ENCODE measurements around the gene SLC8A1. TPM values are rescaled to one million over a fixed set of nuclear protein-coding genes. Genes with fewer than 3 reads are reported as not detected.

Gene SLC8A1
- total and polyA plus RNA-seq, 2 donors (not counting 1 experiment from before 2014, with no cell fraction given) = 0.07 to 0.20 TPM

- Histone ChIP-seq H3K9me3 (ENCODE audit: control extremely low read depth in 1 of 3, control insufficient read depth in 2 of 3, insufficient read depth in 1 of 3, low read length in 2 of 3) (no peaks in the 10 kb centered on the region), H4K20me1 (ENCODE audit: control insufficient read depth, insufficient read depth, low read length, poor library complexity, severe bottlenecking) (no peaks in the 10 kb centered on the region), H3K4me2 (replicated peaks; ENCODE audit: low read depth, low read length, poor library complexity, severe bottlenecking) (no peak overlapping the region), H3K27me3 (replicated peaks in 1 of 4; ENCODE audit: control extremely low read depth in 1 of 4, control insufficient read depth in 3 of 4, insufficient read depth in 4 of 4, low read length in 3 of 4) (no peaks in the 10 kb centered on the region), H3K79me2 (ENCODE audit: control insufficient read depth, insufficient read depth, low read length) (no peaks in the 10 kb centered on the region), H3K27ac (ENCODE audit: low read length in 2 of 2) (no peak overlapping the region), H3K4me3 (ENCODE audit: control extremely low read depth in 1 of 5, extremely low read depth in 1 of 5, insufficient read depth in 1 of 5, low read depth in 2 of 5, low read length in 4 of 5) (no peak overlapping the region), H3K36me3 (replicated peaks in 1 of 2; ENCODE audit: control extremely low read depth in 1 of 2, control insufficient read depth in 1 of 2, extremely low read depth in 1 of 2, insufficient read depth in 2 of 2, low read length in 1 of 2) (no peaks in the 10 kb centered on the region), H3K4me1 (ENCODE audit: control insufficient read depth in 2 of 2, insufficient read depth in 2 of 2, low read length in 2 of 2) (no peaks in the 10 kb centered on the region), H2AFZ (ENCODE audit: insufficient read depth, low read depth, low read length, poor library complexity, severe bottlenecking) (no peak overlapping the region), H3K9ac (ENCODE audit: low read length) (no peak overlapping the region)
- ChIA-PET POLR2A (no interaction called here), CTCF (no interaction called here)
- no peak for TF ChIP-seq EZH2 (IDR thresholded peaks at IDR 0.05; ENCODE audit: borderline replicate concordance, insufficient read depth, low read depth, low read length, poor library complexity, severe bottlenecking)
- no peak for TF ChIP-seq CTCF (IDR thresholded peaks at IDR 0.05)
- H3K27me3 Mint-ChIP-seq = no peaks in the 10 kb centered on the region
- no peak overlapping the region for H3K27ac Mint-ChIP-seq
- no peaks in the 10 kb centered on the region for H3K4me1 Mint-ChIP-seq
- H3K9me3 Mint-ChIP-seq (ENCODE audit: insufficient read depth) = no peaks in the 10 kb centered on the region
- ATAC-seq (ENCODE audit: low read depth) (no peak), DNase-seq (no peak)
- no peak overlapping the region for H3K4me3 Mint-ChIP-seq
- intact Hi-C loops (cut with micrococcal nuclease) = no loop called here
Measured at GRCh38 chr2:40193670-40194026, 258.2 kb downstream of the SLC8A1 start.

GRCh38 chr2:40192864-40193669, 258.8 kb downstream of the SLC8A1 start:
- CTCF ChIA-PET = no interaction called here
- POLR2A ChIA-PET = no interaction called here
- H3K4me1 ChIP-seq (ENCODE audit: control insufficient read depth in 2 of 2, insufficient read depth in 2 of 2, low read length in 2 of 2) = no peaks in the 10 kb centered on the region
- TF ChIP-seq CTCF (IDR thresholded peaks at IDR 0.05) = no peak
- no peak for TF ChIP-seq EZH2 (IDR thresholded peaks at IDR 0.05; ENCODE audit: borderline replicate concordance, insufficient read depth, low read depth, low read length, poor library complexity, severe bottlenecking)
- H3K27ac ChIP-seq (ENCODE audit: low read length in 2 of 2) = no peak overlapping the region
- no peaks in the 10 kb centered on the region for H4K20me1 ChIP-seq (ENCODE audit: control insufficient read depth, insufficient read depth, low read length, poor library complexity, severe bottlenecking)
- H3K4me3 Mint-ChIP-seq = no peak overlapping the region
- no peak overlapping the region for H3K4me2 ChIP-seq (replicated peaks; ENCODE audit: low read depth, low read length, poor library complexity, severe bottlenecking)
- H3K27ac Mint-ChIP-seq = no peak overlapping the region
- H2AFZ ChIP-seq (ENCODE audit: insufficient read depth, low read depth, low read length, poor library complexity, severe bottlenecking) = no peak overlapping the region
- no peaks in the 10 kb centered on the region for H3K4me1 Mint-ChIP-seq
- no peaks in the 10 kb centered on the region for H3K79me2 ChIP-seq (ENCODE audit: control insufficient read depth, insufficient read depth, low read length)
- H3K9ac ChIP-seq (ENCODE audit: low read length) = no peak overlapping the region
- H3K9me3 ChIP-seq (ENCODE audit: control extremely low read depth in 1 of 3, control insufficient read depth in 2 of 3, insufficient read depth in 1 of 3, low read length in 2 of 3) = no peaks in the 10 kb centered on the region
- H3K9me3 Mint-ChIP-seq (ENCODE audit: insufficient read depth) = no peaks in the 10 kb centered on the region
- intact Hi-C loops (cut with micrococcal nuclease) = no loop called here
- H3K36me3 ChIP-seq (replicated peaks in 1 of 2; ENCODE audit: control extremely low read depth in 1 of 2, control insufficient read depth in 1 of 2, extremely low read depth in 1 of 2, insufficient read depth in 2 of 2, low read length in 1 of 2) = no peaks in the 10 kb centered on the region
- H3K27me3 Mint-ChIP-seq = no peaks in the 10 kb centered on the region
- DNase-seq (no peak), ATAC-seq (ENCODE audit: low read depth) (no peak)
- no peak overlapping the region for H3K4me3 ChIP-seq (ENCODE audit: control extremely low read depth in 1 of 5, extremely low read depth in 1 of 5, insufficient read depth in 1 of 5, low read depth in 2 of 5, low read length in 4 of 5)
- 94% methylated on average over 5 of the region's 6 CpGs for WGBS (ENCODE audit: insufficient coverage)
- no peaks in the 10 kb centered on the region for H3K27me3 ChIP-seq (replicated peaks in 1 of 4; ENCODE audit: control extremely low read depth in 1 of 4, control insufficient read depth in 3 of 4, insufficient read depth in 4 of 4, low read length in 3 of 4)

Data from B cell (primary cell).